Activated T-cell treated with anti-CD3 and anti-CD28 coated beads, Interleukin-2, amount 50 U/mL, for 72 hours (primary cell): ENCODE data around the gene GPC5. TPM values are rescaled to one million over a fixed set of nuclear protein-coding genes. Genes with fewer than 3 reads are reported as not detected.
"Not testable (repeated sequence)": the region's sequence is repeated elsewhere in the genome, so short reads cannot be mapped to it uniquely, and the experiment has no call there.

Experiments used
- ATAC-seq, 2 donors: fragments of 150-1000 bp; cut with Tn5 transposase; replicated peaks in 1 of 2; 2 replicates each; pipeline ENCODE4 v1.10.0; 2021; ENCODE audit warnings: moderate library complexity in 2 of 2, mild to moderate bottlenecking in 1 of 2
- DNase-seq, 2 donors: peaks; one replicate each; pipeline ENCODE4 v3.0.0; 2021 to 2022; ENCODE audit warnings: mixed read lengths in 1 of 2
- H3K27ac Mint-ChIP-seq: one replicate; pipeline ENCODE4 v1.8.0; 2022; ENCODE audit warnings: mild to moderate bottlenecking, moderate library complexity, mixed read lengths
- H3K27me3 Mint-ChIP-seq: one replicate; pipeline ENCODE4 v1.8.0; 2022; ENCODE audit warnings: low read depth, mixed read lengths
- H3K36me3 Mint-ChIP-seq, 2 donors: one replicate each; pipeline ENCODE4 v1.8.0; 2022; ENCODE audit warnings: mixed read lengths in 2 of 2, mild to moderate bottlenecking in 1 of 2; ENCODE audit not compliant: insufficient read depth in 2 of 2
- H3K4me1 Mint-ChIP-seq: one replicate; pipeline ENCODE4 v1.8.0; 2022; ENCODE audit warnings: low read depth, mixed read lengths
- H3K4me3 Mint-ChIP-seq, 2 donors: one replicate each; pipeline ENCODE4 v1.8.0; 2022; ENCODE audit warnings: mild to moderate bottlenecking in 2 of 2, mixed read lengths in 2 of 2, moderate library complexity in 2 of 2
- H3K9me3 Mint-ChIP-seq, 2 donors: one replicate each; pipeline ENCODE4 v1.8.0; 2022; ENCODE audit warnings: mixed read lengths in 2 of 2
- total RNA-seq, 2 donors: library from RNA; stranded (reverse); gene quantifications; one replicate each; pipeline ENCODE4 v1.2.3, GENCODE V29; 2022

GPC5 gene
- total RNA-seq, 2 donors from 2014 or later, result 0.14 TPM; not detected in 1

- DNase-seq (no peak), ATAC-seq (no peak)
- Mint-ChIP-seq H3K4me1 (no peaks in the 10 kb centered on the region), H3K27ac (no peak overlapping the region), H3K9me3 (peaks cover 7 to 9% of the 10 kb centered on the region in 2 donors), H3K36me3 (peaks cover 0 to 2% of the 10 kb centered on the region in 2 donors), H3K27me3 (no peaks in the 10 kb centered on the region), H3K4me3 (no peak overlapping the region)
These were observed 438.1 kb downstream of the GPC5 start for GRCh38 chr13:91836553-91836952.

DNA sequence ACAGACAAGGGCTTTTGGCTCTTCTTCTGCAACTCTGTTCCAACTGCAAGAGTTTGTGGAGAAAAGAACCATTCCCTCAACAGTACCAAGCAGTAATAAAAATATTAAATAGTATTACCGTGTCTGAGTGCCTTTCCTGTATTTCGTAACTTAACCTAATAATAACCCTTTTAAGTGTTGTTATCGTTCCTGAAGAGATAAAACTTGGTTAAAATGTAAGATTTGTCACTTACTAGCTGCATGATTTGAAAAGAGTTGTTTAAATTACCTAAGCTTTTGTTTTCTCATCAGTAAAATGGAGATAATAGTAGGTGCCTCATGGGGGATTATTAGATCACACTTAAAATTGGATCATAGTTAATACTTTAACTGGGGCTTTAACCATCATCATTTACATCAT lies 447.2 kb downstream of the GPC5 start:
- ATAC-seq, result no peak
- DNase-seq, result no peak
- Mint-ChIP-seq H3K4me3 (no peak overlapping the region), H3K36me3 (no peaks in the 10 kb centered on the region), H3K4me1 (no peaks in the 10 kb centered on the region), H3K27ac (no peak overlapping the region), H3K27me3 (no peaks in the 10 kb centered on the region), H3K9me3 (peaks cover 4 to 6% of the 10 kb centered on the region in 2 donors)

DNA sequence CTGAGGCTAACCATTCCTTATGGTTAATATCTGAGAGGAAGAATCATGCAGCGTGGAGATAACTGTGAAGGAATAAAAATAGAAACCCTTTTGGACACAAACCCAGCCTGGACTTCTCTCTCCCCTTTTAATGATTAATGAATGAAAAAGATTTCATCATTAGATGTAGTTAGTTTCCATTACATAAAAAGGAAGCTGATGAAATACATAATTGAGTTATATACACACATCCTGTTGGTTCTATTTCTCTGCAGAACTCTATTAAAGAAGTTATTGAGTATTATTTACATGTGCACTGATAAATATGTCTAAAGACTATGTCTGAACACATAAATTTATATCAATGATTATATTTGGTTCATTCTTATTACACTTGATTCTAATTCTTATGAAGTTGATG lies 465.3 kb downstream of the GPC5 start:
- H3K9me3 Mint-ChIP-seq, result peaks cover 4 to 5% of the 10 kb centered on the region in 2 donors
- no peak for DNase-seq
- ATAC-seq, result no peak
- H3K4me1 Mint-ChIP-seq, result no peaks in the 10 kb centered on the region
- no peaks in the 10 kb centered on the region for H3K36me3 Mint-ChIP-seq
- H3K27ac Mint-ChIP-seq, result no peak overlapping the region
- H3K4me3 Mint-ChIP-seq, result no peak overlapping the region
- H3K27me3 Mint-ChIP-seq, result no peaks in the 10 kb centered on the region

DNA sequence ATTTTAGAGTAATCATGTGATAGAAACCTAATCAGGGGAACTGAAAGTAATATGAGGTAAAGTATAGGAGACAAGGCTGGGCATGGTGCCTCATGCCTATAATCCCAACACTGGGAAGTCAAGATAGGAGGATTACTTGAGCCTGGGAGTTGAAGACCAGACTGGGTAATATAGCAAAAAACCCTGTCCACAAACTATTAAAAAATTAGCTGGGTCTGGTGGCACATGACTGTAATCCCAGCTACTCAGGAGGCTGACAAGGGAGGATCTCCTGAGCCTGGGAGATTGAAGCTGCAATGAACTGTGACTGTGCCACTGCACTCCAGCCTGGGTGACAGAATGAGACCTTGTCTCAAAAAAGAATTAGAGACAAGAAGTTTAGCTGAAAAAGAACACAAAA lies 469.9 kb downstream of the GPC5 start:
- no peak overlapping the region for H3K4me3 Mint-ChIP-seq
- ATAC-seq (no peak), DNase-seq (no peak)
- no peaks in the 10 kb centered on the region for H3K27me3 Mint-ChIP-seq
- H3K36me3 Mint-ChIP-seq, result no peaks in the 10 kb centered on the region
- H3K4me1 Mint-ChIP-seq, result no peaks in the 10 kb centered on the region
- H3K27ac Mint-ChIP-seq, result no peak overlapping the region
- peaks cover 1 to 3% of the 10 kb centered on the region in 2 donors for H3K9me3 Mint-ChIP-seq

GRCh38 chr13:91878491-91878890 lies 480.1 kb downstream of the GPC5 start:
- Mint-ChIP-seq H3K27me3 (no peaks in the 10 kb centered on the region), H3K4me3 (no peak overlapping the region), H3K4me1 (no peaks in the 10 kb centered on the region), H3K36me3 (no peaks in the 10 kb centered on the region), H3K9me3 (peaks cover 7 to 11% of the 10 kb centered on the region in 2 donors), H3K27ac (no peak overlapping the region)
- no peak for ATAC-seq
- no peak for DNase-seq

- ATAC-seq (no peak), DNase-seq (no peak)
- no peaks in the 10 kb centered on the region for H3K4me1 Mint-ChIP-seq
- H3K36me3 Mint-ChIP-seq, result no peaks in the 10 kb centered on the region
- H3K9me3 Mint-ChIP-seq, result peaks cover 7 to 11% of the 10 kb centered on the region in 2 donors
- no peak overlapping the region for H3K27ac Mint-ChIP-seq
- no peak overlapping the region for H3K4me3 Mint-ChIP-seq
- no peaks in the 10 kb centered on the region for H3K27me3 Mint-ChIP-seq
These were observed 480.9 kb downstream of the GPC5 start for GRCh38 chr13:91879360-91879759.

GRCh38 chr13:91882918-91883317 lies 484.5 kb downstream of the GPC5 start:
- no peaks in the 10 kb centered on the region for H3K4me1 Mint-ChIP-seq
- H3K4me3 Mint-ChIP-seq, result no peak overlapping the region
- H3K36me3 Mint-ChIP-seq, result peaks cover 0 to 6% of the 10 kb centered on the region in 2 donors
- H3K27me3 Mint-ChIP-seq, result no peaks in the 10 kb centered on the region
- H3K9me3 Mint-ChIP-seq, result peaks cover 10 to 15% of the 10 kb centered on the region in 2 donors
- H3K27ac Mint-ChIP-seq, result no peak overlapping the region
- no peak for ATAC-seq
- no peak for DNase-seq

DNA sequence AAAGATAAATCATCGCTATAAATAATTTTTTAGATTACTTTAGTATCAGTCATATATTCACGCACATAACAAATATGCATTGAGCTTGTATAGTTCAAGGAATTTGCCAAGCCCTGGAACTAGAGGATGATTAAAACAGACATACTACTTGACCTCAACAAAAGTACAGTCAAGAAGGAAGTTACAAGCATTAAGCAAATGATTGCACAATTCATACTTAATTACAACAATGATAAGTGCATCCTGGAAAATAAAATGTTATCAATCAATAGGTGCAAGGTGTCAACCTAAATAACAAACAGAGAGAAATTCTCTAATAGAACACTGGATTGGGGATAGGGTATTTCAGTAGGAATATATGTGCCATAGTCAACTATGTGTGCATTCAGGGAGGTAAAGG lies 491.2 kb downstream of the GPC5 start:
- Mint-ChIP-seq H3K27ac (no peak overlapping the region), H3K4me1 (no peaks in the 10 kb centered on the region), H3K4me3 (no peak overlapping the region), H3K9me3 (peaks cover 12 to 15% of the 10 kb centered on the region in 2 donors), H3K27me3 (no peaks in the 10 kb centered on the region), H3K36me3 (peaks cover 0 to 6% of the 10 kb centered on the region in 2 donors)
- ATAC-seq, result no peak
- no peak for DNase-seq

DNA sequence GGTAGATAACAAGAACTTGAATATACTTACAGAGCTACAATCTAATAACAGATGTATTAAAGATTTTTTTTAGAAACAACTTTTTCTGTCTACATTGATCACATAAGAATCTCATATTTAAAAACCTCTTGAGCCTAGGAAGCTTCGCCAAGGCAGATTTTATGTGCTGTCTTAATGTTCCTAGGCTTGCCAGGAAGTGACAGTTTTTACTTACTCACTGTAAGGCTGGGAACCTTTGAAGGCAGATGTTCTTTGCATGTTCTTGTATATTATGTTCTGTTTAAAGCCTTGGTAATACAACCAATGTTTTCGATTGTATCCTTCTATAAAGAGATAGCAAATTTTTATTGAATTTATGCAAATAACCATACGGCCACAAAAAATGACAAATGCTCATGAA lies 492.7 kb downstream of the GPC5 start:
- H3K36me3 Mint-ChIP-seq, result peaks cover 0 to 6% of the 10 kb centered on the region in 2 donors
- no peak overlapping the region for H3K27ac Mint-ChIP-seq
- H3K4me3 Mint-ChIP-seq, result no peak overlapping the region
- ATAC-seq (no peak), DNase-seq (no peak)
- no peaks in the 10 kb centered on the region for H3K27me3 Mint-ChIP-seq
- H3K9me3 Mint-ChIP-seq, result peaks cover 11 to 14% of the 10 kb centered on the region in 2 donors
- H3K4me1 Mint-ChIP-seq, result no peaks in the 10 kb centered on the region

GRCh38 chr13:91893040-91893439 lies 494.6 kb downstream of the GPC5 start:
- Mint-ChIP-seq H3K36me3 (no peaks in the 10 kb centered on the region), H3K27ac (no peak overlapping the region), H3K9me3 (peaks cover 5 to 7% of the 10 kb centered on the region in 2 donors), H3K27me3 (no peaks in the 10 kb centered on the region), H3K4me1 (no peaks in the 10 kb centered on the region), H3K4me3 (no peak overlapping the region)
- ATAC-seq (no peak), DNase-seq (no peak)

DNA sequence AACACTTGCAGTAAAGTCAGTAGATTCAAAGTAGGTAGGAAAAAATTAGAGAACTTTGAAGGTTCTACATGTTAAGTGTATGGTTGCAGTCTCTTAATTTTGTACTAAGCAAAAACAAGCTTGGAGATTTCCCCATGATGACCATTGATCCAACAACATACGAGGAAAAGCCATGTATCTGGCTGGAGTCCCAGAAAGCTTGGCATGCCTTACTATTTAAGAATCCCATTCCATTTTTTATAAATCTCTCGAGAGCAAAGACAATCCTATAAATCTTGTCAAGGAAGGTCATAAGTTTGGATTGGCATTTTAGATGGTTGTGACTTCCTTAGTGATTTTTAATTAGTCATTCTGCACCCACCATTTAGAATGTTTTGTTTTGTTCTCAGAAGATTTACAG lies 495.9 kb downstream of the GPC5 start:
- Mint-ChIP-seq H3K9me3 (peaks cover 5 to 7% of the 10 kb centered on the region in 2 donors), H3K27ac (no peak overlapping the region), H3K4me1 (no peaks in the 10 kb centered on the region), H3K27me3 (no peaks in the 10 kb centered on the region), H3K36me3 (no peaks in the 10 kb centered on the region), H3K4me3 (no peak overlapping the region)
- DNase-seq (no peak), ATAC-seq (no peak)

DNA sequence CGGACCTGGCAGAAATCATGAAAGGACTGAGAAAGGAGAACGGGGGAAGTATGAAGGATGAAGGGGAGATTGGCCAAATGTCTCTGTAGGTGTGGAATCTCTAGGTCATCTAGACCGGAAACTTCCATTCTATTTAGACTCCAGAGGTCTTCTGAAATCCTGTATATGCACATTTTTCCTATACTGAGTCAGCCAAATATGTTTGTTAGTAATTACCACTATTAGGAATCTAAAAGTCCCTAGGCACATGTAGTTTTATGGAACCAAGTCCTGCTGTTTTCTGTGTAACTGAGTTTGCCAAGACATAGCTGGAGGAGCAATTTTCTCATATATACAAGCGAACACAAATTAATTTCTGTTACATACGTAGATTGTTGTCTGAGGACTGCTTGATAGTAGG lies 498.1 kb downstream of the GPC5 start:
- Mint-ChIP-seq H3K36me3 (no peaks in the 10 kb centered on the region), H3K27me3 (no peaks in the 10 kb centered on the region), H3K4me3 (no peak overlapping the region), H3K27ac (no peak overlapping the region), H3K9me3 (peaks cover 3 to 7% of the 10 kb centered on the region in 2 donors), H3K4me1 (no peaks in the 10 kb centered on the region)
- DNase-seq, result no peak
- no peak for ATAC-seq

DNA sequence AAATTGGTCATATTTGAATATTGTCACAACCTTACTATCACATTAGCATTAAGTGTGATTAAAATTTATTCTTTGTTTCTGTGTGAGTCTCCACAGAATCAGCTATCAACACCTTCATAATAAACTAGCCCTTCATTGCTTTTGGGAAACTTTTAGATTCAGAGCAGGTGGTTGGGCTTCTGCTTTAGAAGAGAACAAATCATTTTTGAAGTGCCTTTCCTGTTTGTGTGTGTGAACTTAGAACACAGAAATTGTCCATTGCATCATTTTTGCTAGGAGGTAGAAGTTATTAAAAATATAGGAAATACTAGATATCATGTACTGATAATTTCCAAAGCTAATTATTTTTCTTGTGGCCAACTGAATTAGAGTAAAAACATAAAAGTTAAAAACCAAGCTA lies 500.6 kb downstream of the GPC5 start:
- H3K4me3 Mint-ChIP-seq, H3K36me3 Mint-ChIP-seq: not testable (repeated sequence)

GRCh38 chr13:91902291-91902690 lies 503.9 kb downstream of the GPC5 start:
- Mint-ChIP-seq H3K4me3 (no peak overlapping the region), H3K9me3 (peaks cover 2 to 6% of the 10 kb centered on the region in 2 donors), H3K27ac (no peak overlapping the region), H3K27me3 (no peaks in the 10 kb centered on the region), H3K36me3 (no peaks in the 10 kb centered on the region), H3K4me1 (no peaks in the 10 kb centered on the region)
- no peak for ATAC-seq
- no peak for DNase-seq

More for the DNA sequence above, 500.6 kb downstream of the GPC5 start:
- not testable (repeated sequence) for H3K4me1 Mint-ChIP-seq, DNase-seq, H3K27me3 Mint-ChIP-seq, H3K9me3 Mint-ChIP-seq, ATAC-seq, H3K27ac Mint-ChIP-seq
